Smooth muscle cell (in vitro differentiated cells): ENCODE results near the gene PLAGL2. TPM values are rescaled to one million over a fixed set of nuclear protein-coding genes. Genes with fewer than 3 reads are reported as not detected.

Source experiments
- DNase-seq: peaks from one replicate; lab custom pipeline; 2025; ENCODE audit not compliant: unreplicated experiment; lab: John Stamatoyannopoulos, UW
- H2AFZ ChIP-seq: fragments of 200-600 bp; sonication (generic); 2 replicates; pipeline ENCODE4 v1.6.0; 2016; ENCODE audit warnings: antibody characterized with exemption, low read depth, mild to moderate bottlenecking
- H3F3A ChIP-seq: fragments of 200-600 bp; sonication (generic); 2 replicates; pipeline ENCODE4 v1.6.0; 2017; ENCODE audit warnings: antibody characterized with exemption, low read depth
- H3K27ac ChIP-seq: fragments of 200-600 bp; sonication (generic); 2 replicates; pipeline ENCODE4 v1.5.1; 2016; ENCODE audit warnings: low read depth, mild to moderate bottlenecking
- H3K27me3 ChIP-seq: fragments of 200-600 bp; sonication (generic); 2 replicates; pipeline ENCODE4 v1.6.1; 2016; ENCODE audit warnings: low read depth, mild to moderate bottlenecking
- H3K36me3 ChIP-seq: fragments of 200-600 bp; sonication (generic); 2 replicates; pipeline ENCODE4 v1.5.1; 2016; ENCODE audit warnings: low read depth
- H3K4me1 ChIP-seq: fragments of 200-600 bp; sonication (generic); 2 replicates; pipeline ENCODE4 v1.5.1; 2016; ENCODE audit warnings: low read depth
- H3K4me2 ChIP-seq: fragments of 200-600 bp; sonication (generic); 2 replicates; pipeline ENCODE4 v1.6.0; 2016; ENCODE audit warnings: mild to moderate bottlenecking
- H3K4me3 ChIP-seq: fragments of 200-600 bp; sonication (generic); 2 replicates; pipeline ENCODE4 v1.5.1; 2016; ENCODE audit warnings: mild to moderate bottlenecking
- H3K79me2 ChIP-seq: fragments of 200-600 bp; sonication (generic); 2 replicates; pipeline ENCODE4 v1.6.0; 2016; ENCODE audit warnings: low read depth, mild to moderate bottlenecking
- H3K9ac ChIP-seq: fragments of 200-600 bp; sonication (generic); 2 replicates; pipeline ENCODE4 v1.6.0; 2016; ENCODE audit warnings: low read depth
- H3K9me3 ChIP-seq: fragments of 200-600 bp; sonication (generic); replicated peaks from 2 replicates; pipeline ENCODE4 v1.5.1; 2016; ENCODE audit warnings: low read depth
- H4K20me1 ChIP-seq: fragments of 200-600 bp; sonication (generic); 2 replicates; pipeline ENCODE4 v1.6.0; 2016; ENCODE audit warnings: low read depth
- WGBS: methylation state at CpG from one replicate; pipeline ENCODE4 v1.1.7; 2016; ENCODE audit warnings: low lambda C conversion rate; 5-methylcytosine and 5-hydroxymethylcytosine counted together
- microRNA counts: library from miRNA; unstranded; fragments of <30 nt; microRNA quantifications from one replicate; lab custom pipeline; 2016
- polyA plus RNA-seq: library from polyadenylated mRNA; unstranded; fragments of >200 nt; fragmentation: Nextera tagmentation; extraction: Ambion mirVana; gene quantifications from 2 replicates; pipeline ENCODE4 v1.2.1, GENCODE V29; 2016
- total RNA-seq: library from RNA; depleted of rRNA; stranded (reverse); fragments of >200 nt; gene quantifications from 2 replicates; pipeline ENCODE4 v1.2.3, GENCODE V29; 2014
- TF ChIP-seq, protein P1 (sequence below): fragments of 200-600 bp; sonication (generic); IDR thresholded peaks from 2 replicates; pipeline ENCODE4 v1.5.1; 2017; ENCODE audit warnings: borderline replicate concordance, mild to moderate bottlenecking, antibody characterized with exemption; ENCODE audit not compliant: insufficient read depth, poor library complexity, severe bottlenecking

PLAGL2 gene
- total and polyA plus RNA-seq, 2 experiments from 2014 or later = 10.4 to 18.7 TPM

- TF ChIP-seq, protein P1, sequence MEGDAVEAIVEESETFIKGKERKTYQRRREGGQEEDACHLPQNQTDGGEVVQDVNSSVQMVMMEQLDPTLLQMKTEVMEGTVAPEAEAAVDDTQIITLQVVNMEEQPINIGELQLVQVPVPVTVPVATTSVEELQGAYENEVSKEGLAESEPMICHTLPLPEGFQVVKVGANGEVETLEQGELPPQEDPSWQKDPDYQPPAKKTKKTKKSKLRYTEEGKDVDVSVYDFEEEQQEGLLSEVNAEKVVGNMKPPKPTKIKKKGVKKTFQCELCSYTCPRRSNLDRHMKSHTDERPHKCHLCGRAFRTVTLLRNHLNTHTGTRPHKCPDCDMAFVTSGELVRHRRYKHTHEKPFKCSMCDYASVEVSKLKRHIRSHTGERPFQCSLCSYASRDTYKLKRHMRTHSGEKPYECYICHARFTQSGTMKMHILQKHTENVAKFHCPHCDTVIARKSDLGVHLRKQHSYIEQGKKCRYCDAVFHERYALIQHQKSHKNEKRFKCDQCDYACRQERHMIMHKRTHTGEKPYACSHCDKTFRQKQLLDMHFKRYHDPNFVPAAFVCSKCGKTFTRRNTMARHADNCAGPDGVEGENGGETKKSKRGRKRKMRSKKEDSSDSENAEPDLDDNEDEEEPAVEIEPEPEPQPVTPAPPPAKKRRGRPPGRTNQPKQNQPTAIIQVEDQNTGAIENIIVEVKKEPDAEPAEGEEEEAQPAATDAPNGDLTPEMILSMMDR = no peak
- Histone ChIP-seq H3K27ac (no peak overlapping the region), H3K9ac (no peak overlapping the region), H3F3A (no peaks in the 10 kb centered on the region), H2AFZ (no peak overlapping the region), H3K4me2 (no peak overlapping the region), H3K4me3 (no peak overlapping the region), H3K4me1 (no peaks in the 10 kb centered on the region), H3K79me2 (no peaks in the 10 kb centered on the region), H3K9me3 (no peaks in the 10 kb centered on the region), H4K20me1 (no peaks in the 10 kb centered on the region), H3K36me3 (peaks cover 19% of the 10 kb centered on the region), H3K27me3 (no peaks in the 10 kb centered on the region)
- WGBS = 87% methylated on average over 8 of the region's 8 CpGs
- DNase-seq = no peak
These were observed 57.9 kb downstream of the PLAGL2 start for GRCh38 chr20:32149566-32150170.

GRCh38 chr20:32144898-32145662 is 62.5 kb downstream of the PLAGL2 start:
- Histone ChIP-seq H3K36me3 (peaks cover 26% of the 10 kb centered on the region), H3K4me3 (no peak overlapping the region), H3K27me3 (no peaks in the 10 kb centered on the region), H3K4me1 (no peaks in the 10 kb centered on the region), H3K9ac (no peak overlapping the region), H3K27ac (no peak overlapping the region), H3K9me3 (no peaks in the 10 kb centered on the region), H2AFZ (no peak overlapping the region), H3K79me2 (no peaks in the 10 kb centered on the region), H4K20me1 (peaks cover 15% of the 10 kb centered on the region), H3F3A (no peaks in the 10 kb centered on the region), H3K4me2 (no peak overlapping the region)
- DNase-seq = no peak
- WGBS = 98% methylated on average over 8 of the region's 8 CpGs
- TF ChIP-seq, protein P1 = no peak

GRCh38 chr20:32142991-32143390 is 64.6 kb downstream of the PLAGL2 start:
- H3K27me3 ChIP-seq = no peaks in the 10 kb centered on the region
- no peak for DNase-seq
- H2AFZ ChIP-seq = no peak overlapping the region
- H4K20me1 ChIP-seq = peaks cover 36% of the 10 kb centered on the region
- peaks cover 10% of the 10 kb centered on the region for H3K79me2 ChIP-seq
- no peak overlapping the region for H3K4me3 ChIP-seq
- H3K9ac ChIP-seq = no peak overlapping the region
- no peaks in the 10 kb centered on the region for H3F3A ChIP-seq
- H3K27ac ChIP-seq = no peak overlapping the region
- H3K9me3 ChIP-seq = no peaks in the 10 kb centered on the region
- TF ChIP-seq, protein P1 = no peak
- H3K36me3 ChIP-seq = peaks cover 29% of the 10 kb centered on the region
- H3K4me2 ChIP-seq = no peak overlapping the region
- WGBS = 96% methylated on average over 15 of the region's 15 CpGs
- no peaks in the 10 kb centered on the region for H3K4me1 ChIP-seq

MicroRNA genes within 50 kb of the gene (microRNA counts, 767-probe panel; counts per million panel counts)
- 183 counts per million for microRNA hsa-miR-1825 (lab: Ali Mortazavi, UCI)

Other genes starting within 250 kb of the PLAGL2 start
- gene XKR7, start 239.6 kb downstream of the PLAGL2 start, total RNA-seq = not detected in 2 replicates
- not detected in 2 replicates for gene XKR7, start 239.6 kb downstream of the PLAGL2 start, polyA plus RNA-seq
- gene CCM2L, start 197.3 kb downstream of the PLAGL2 start, total RNA-seq = 0.27 TPM in 1 of 2 replicates, not detected in the other
- 0.27 TPM in 1 of 2 replicates, not detected in the other for gene CCM2L, start 197.3 kb downstream of the PLAGL2 start, polyA plus RNA-seq
- gene HCK, start 155.5 kb downstream of the PLAGL2 start, total RNA-seq = 2.0 and 2.5 TPM in 2 replicates
- 2.1 and 2.4 TPM in 2 replicates for gene HCK, start 155.5 kb downstream of the PLAGL2 start, polyA plus RNA-seq
- 59.2 and 75.8 TPM in 2 replicates for gene TM9SF4, start 98.0 kb downstream of the PLAGL2 start, total RNA-seq
- gene TM9SF4, start 98.0 kb downstream of the PLAGL2 start, polyA plus RNA-seq = 73.9 and 90.2 TPM in 2 replicates
- 45.0 and 51.2 TPM in 2 replicates for gene POFUT1, start 137 bp upstream of the PLAGL2 start, total RNA-seq
- 35.6 and 44.3 TPM in 2 replicates for gene POFUT1, start 137 bp upstream of the PLAGL2 start, polyA plus RNA-seq
- gene KIF3B, start 69.9 kb upstream of the PLAGL2 start, total RNA-seq = 16.7 and 20.0 TPM in 2 replicates
- gene KIF3B, start 69.9 kb upstream of the PLAGL2 start, polyA plus RNA-seq = 8.2 and 10.2 TPM in 2 replicates
- 59.3 and 62.1 TPM in 2 replicates for gene ASXL1, start 150.6 kb upstream of the PLAGL2 start, total RNA-seq
- gene ASXL1, start 150.6 kb upstream of the PLAGL2 start, polyA plus RNA-seq = 46.5 and 76.4 TPM in 2 replicates